BE2C (cell line): ENCODE results near the gene TICRR.

Experiments
- DNase-seq: peaks from one replicate; pipeline ENCODE4 v3.0.0-alpha.2; 2020
- H3K27me3 ChIP-seq: fragments of 250-450 bp; sonication (Bioruptor Pico); 2 replicates; pipeline ENCODE4 v1.5.1; 2020; ENCODE audit warnings: mild to moderate bottlenecking
- H3K36me3 ChIP-seq: fragments of 250-450 bp; sonication (Bioruptor Pico); 2 replicates; pipeline ENCODE4 v1.5.1; 2020; ENCODE audit warnings: mild to moderate bottlenecking
- H3K4me1 ChIP-seq: fragments of 250-450 bp; sonication (Bioruptor Pico); 2 replicates; pipeline ENCODE4 v1.5.1; 2020
- H3K4me3 ChIP-seq: 2 replicates; pipeline ENCODE4 v1.5.1; 2011; ENCODE audit warnings: low read depth, low read length
- H3K9me3 ChIP-seq: fragments of 250-450 bp; sonication (Bioruptor Pico); 2 replicates; pipeline ENCODE4 v1.5.1; 2020
- TF ChIP-seq, protein P1 (sequence below): IDR thresholded peaks from 2 replicates; pipeline ENCODE4 v1.5.1; 2012; ENCODE audit warnings: mild to moderate bottlenecking, low read depth, low read length

TICRR gene

DNA sequence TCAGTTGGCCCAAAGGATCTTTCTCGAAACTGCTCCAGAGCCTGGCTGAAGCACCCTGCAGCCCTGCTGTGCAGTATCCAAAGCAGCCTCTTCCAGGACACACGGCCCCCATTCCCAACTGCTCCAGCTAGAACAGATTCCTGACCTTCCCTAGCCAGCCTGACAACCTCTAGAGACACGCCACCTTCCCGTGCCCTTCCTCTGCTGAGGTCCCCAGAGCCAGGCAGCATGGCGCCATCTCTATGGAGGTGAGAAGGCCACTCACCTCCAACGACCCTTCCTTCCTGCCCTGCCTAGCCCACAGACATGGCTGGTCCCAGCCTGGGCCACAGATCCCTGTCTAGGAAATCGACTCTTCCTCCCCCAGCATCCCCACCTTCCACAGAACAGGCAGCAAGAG lies 76.9 kb downstream of the TICRR start:
- DNase-seq: no peak
- Histone ChIP-seq H3K4me3 (no peak overlapping the region), H3K9me3 (no peaks in the 10 kb centered on the region), H3K27me3 (no peaks in the 10 kb centered on the region), H3K36me3 (peaks cover 9% of the 10 kb centered on the region), H3K4me1 (no peaks in the 10 kb centered on the region)
- TF ChIP-seq, protein P1, sequence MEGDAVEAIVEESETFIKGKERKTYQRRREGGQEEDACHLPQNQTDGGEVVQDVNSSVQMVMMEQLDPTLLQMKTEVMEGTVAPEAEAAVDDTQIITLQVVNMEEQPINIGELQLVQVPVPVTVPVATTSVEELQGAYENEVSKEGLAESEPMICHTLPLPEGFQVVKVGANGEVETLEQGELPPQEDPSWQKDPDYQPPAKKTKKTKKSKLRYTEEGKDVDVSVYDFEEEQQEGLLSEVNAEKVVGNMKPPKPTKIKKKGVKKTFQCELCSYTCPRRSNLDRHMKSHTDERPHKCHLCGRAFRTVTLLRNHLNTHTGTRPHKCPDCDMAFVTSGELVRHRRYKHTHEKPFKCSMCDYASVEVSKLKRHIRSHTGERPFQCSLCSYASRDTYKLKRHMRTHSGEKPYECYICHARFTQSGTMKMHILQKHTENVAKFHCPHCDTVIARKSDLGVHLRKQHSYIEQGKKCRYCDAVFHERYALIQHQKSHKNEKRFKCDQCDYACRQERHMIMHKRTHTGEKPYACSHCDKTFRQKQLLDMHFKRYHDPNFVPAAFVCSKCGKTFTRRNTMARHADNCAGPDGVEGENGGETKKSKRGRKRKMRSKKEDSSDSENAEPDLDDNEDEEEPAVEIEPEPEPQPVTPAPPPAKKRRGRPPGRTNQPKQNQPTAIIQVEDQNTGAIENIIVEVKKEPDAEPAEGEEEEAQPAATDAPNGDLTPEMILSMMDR: no peak

DNA sequence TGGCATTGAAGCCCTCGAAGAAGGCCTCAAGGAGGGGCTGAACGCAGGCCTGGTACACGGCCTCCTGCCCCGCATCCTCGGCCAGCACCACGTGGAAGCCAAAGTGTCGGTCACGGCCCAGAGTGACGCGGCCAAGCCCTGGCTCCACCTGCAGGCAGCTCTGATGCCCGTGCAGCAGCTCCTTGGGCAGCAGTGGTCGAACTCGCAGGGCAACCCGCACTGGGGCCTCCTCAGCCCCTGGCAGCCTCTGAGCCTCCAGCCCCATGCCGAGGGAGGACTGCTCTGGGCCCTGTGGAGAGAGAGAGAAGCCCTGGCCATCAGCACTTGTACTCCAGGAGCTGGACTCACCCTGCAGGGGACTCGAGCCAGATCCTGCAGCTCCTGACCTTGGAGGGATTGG lies 77.4 kb downstream of the TICRR start:
- no peak for DNase-seq
- H3K9me3 ChIP-seq: no peaks in the 10 kb centered on the region
- H3K4me3 ChIP-seq: no peak overlapping the region
- TF ChIP-seq, protein P1: no peak
- no peaks in the 10 kb centered on the region for H3K27me3 ChIP-seq
- H3K36me3 ChIP-seq: peaks cover 3% of the 10 kb centered on the region
- no peaks in the 10 kb centered on the region for H3K4me1 ChIP-seq

DNA sequence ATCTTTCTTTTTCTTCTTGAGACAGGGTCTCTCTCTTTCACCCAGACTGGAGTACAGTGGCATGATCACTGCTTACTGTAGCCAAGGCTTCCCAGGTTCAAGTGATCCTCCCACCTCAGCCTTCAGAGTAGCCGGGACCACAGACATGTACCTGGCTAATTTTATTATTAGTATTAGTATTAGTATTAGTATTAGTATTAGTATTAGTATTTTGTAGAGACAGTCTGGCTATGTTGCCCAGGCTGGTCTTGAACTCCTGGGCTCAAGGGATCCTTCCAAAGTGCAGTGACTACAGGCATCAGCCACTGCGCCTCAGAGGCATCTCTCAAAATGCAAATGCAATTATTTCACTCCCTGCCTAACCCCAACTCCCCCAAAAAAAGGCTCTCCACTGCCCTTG lies 78.3 kb downstream of the TICRR start:
- Histone ChIP-seq H3K9me3 (no peaks in the 10 kb centered on the region), H3K4me3 (no peak overlapping the region), H3K4me1 (no peaks in the 10 kb centered on the region), H3K27me3 (no peaks in the 10 kb centered on the region), H3K36me3 (peaks cover 3% of the 10 kb centered on the region)
- DNase-seq: no peak
- TF ChIP-seq, protein P1: no peak

DNA sequence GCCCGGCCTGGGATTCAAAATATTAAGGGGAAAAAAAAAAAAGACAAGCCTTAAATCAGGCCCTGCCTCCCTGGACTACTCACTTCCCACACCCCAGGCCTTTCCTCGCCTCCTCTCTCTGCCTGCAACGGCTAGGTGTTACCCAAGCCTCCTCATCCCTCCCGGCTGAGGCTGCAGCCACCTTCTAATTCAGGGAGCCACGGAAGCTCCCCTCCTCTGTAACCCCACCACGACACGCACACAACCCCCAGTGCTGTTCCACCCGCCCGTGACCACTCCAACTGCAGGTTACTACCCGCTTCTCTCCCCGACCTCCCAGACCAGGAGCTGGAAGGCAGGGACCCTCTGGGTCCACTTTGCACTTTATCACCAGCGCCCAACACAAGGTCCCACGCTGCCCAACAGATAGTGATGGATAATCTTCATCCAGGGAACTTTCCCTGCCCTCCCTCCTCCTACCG lies 79.1 kb downstream of the TICRR start:
- Histone ChIP-seq H3K4me1 (no peaks in the 10 kb centered on the region), H3K9me3 (no peaks in the 10 kb centered on the region), H3K36me3 (no peaks in the 10 kb centered on the region; the same call in 1 of the 2 replicates), H3K4me3 (peak overlapping the region; percentile 72), H3K27me3 (no peaks in the 10 kb centered on the region)
- TF ChIP-seq, protein P1: no peak
- no peak for DNase-seq

DNA sequence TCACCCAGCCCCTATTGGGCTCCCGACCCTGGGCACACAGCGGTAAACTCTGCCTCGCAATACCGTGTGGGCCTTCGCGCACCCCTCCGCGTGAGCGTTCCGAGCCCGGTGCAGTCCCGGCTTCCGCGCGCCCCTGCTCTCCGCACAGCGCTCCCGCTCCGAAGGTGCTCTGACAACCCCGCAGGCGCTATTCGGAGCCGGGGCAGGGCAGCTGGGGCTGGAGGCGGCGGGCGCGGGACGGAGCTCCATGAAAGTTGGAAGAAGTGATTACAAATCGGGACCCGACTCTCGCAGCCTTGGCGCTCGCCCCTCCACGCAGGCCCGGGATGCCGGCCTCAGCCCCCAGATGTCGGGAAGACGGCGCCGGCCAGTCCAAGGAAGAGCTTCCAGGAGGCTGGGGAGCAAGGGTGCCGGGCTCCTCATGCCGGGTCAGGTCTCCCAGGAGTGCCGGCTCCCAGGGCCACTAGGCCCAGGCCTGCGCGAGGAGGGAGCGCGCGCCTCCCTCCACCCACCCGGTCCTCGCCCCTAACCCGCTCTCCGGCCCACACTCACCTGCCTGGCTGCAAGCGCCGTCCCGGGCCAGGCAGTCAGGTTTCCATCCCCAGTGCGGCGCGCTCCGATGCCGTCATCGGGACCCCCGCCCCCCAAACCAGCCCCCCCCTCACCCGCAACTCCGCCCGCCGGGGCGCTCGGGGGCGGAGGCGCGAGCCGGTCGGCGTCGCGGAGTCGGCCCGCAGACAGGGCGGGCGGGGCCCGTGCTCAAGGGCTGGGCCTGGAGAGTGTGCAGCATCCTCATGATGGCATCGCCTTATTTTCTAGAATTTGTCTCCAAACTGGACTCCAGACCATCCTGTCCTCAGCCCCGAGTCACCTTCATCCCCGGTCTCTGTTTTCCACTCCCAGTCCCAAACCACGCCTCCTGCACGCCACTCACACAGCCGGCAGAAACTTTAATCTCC lies 79.9 kb downstream of the TICRR start, which contains the start of gene KIF7:
TSS of gene KIF7 (minus strand) at position 621 of the 959 bp plus-strand sequence. CDS start 2,537 bp downstream, outside the sequence.
- H3K4me1 ChIP-seq: no peaks in the 10 kb centered on the region
- H3K36me3 ChIP-seq: no peaks in the 10 kb centered on the region; the same call in 1 of the 2 replicates
- TF ChIP-seq, protein P1: no peak
- H3K9me3 ChIP-seq: no peaks in the 10 kb centered on the region
- no peaks in the 10 kb centered on the region for H3K27me3 ChIP-seq
- H3K4me3 ChIP-seq: peak within 1 kb of the TSS; percentile 72
- peak; percentile 65 for DNase-seq
